Omental fat pad (tissue), 4 donors: Measurements from ENCODE around the gene SKA2. TPM values are rescaled to one million over a fixed set of nuclear protein-coding genes. Genes with fewer than 3 reads are reported as not detected.
A peak's percentile ranks its signal among the peaks of the same experiment; 100 is the strongest.

ENCODE experiments used
- ATAC-seq: fragments of 150-250 bp; one replicate; pipeline ENCODE4 v1.9.1; 2016; ENCODE audit warnings: mild to moderate bottlenecking, moderate library complexity; ENCODE audit not compliant: low FRiP score
- DNase-seq: peaks from one replicate; pipeline ENCODE4 v3.0.0-alpha.2; 2019; ENCODE audit warnings: low spot score
- total RNA-seq, 4 donors: library from RNA; depleted of rRNA; stranded (reverse); fragments of >200 nt; gene quantifications; one replicate each; pipeline ENCODE4 v1.1.0, GENCODE V29; 2016
- TF ChIP-seq, protein P1 (sequence below), 3 donors: fragments of 450-650 bp; IDR thresholded peaks; one replicate each; pipeline ENCODE4 v1.5.1; 2016 to 2017; ENCODE audit warnings: antibody characterized with exemption in 3 of 3, mild to moderate bottlenecking in 3 of 3, moderate library complexity in 2 of 3

SKA2 gene, protein sequence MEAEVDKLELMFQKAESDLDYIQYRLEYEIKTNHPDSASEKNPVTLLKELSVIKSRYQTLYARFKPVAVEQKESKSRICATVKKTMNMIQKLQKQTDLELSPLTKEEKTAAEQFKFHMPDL
- total RNA-seq, result 10 to 100 TPM; 11.8 to 28.4 (median 20.2) TPM

DNA sequence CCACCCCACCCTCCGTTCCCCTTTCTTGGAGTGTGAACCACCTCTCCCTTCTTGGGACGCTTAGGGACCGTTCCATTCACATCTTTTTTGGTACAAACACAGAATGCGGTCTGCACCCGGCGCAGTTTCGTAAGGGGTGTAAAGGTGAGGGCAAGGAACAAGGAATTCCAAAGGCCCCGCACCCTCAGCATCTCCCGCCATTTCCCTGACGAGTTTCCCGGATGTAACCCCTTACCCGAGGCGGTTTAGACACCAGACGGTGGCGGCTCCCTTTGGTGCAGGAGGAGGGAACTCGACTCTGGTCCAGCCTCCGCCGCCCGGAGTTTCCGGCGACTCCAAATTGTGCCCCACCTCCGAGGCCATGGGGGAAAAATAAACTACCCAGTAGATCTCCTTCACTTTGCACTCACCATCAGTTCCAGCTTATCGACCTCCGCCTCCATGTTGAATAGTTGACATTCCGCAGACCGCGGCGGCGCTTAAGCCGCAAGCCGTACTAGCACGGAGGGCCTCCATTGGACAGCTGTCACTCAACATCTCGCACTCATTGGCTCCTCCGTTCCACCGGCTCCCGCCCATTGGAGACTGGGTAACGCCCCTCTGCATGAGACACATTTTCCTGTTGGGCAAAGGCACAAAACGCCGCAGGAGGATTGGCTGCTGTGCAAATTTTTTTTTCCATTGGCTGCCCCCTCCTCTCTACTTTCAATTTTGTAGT is at the start of gene SKA2:
SKA2 (minus strand) TSS at position 466 of the 718 bp plus-strand sequence; CDS start at position 443, 23 bp downstream.
- TF ChIP-seq, protein P1, sequence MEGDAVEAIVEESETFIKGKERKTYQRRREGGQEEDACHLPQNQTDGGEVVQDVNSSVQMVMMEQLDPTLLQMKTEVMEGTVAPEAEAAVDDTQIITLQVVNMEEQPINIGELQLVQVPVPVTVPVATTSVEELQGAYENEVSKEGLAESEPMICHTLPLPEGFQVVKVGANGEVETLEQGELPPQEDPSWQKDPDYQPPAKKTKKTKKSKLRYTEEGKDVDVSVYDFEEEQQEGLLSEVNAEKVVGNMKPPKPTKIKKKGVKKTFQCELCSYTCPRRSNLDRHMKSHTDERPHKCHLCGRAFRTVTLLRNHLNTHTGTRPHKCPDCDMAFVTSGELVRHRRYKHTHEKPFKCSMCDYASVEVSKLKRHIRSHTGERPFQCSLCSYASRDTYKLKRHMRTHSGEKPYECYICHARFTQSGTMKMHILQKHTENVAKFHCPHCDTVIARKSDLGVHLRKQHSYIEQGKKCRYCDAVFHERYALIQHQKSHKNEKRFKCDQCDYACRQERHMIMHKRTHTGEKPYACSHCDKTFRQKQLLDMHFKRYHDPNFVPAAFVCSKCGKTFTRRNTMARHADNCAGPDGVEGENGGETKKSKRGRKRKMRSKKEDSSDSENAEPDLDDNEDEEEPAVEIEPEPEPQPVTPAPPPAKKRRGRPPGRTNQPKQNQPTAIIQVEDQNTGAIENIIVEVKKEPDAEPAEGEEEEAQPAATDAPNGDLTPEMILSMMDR (IDR thresholded peaks at IDR 0.05), result no peak
- peak; percentile 97 for ATAC-seq

DNA sequence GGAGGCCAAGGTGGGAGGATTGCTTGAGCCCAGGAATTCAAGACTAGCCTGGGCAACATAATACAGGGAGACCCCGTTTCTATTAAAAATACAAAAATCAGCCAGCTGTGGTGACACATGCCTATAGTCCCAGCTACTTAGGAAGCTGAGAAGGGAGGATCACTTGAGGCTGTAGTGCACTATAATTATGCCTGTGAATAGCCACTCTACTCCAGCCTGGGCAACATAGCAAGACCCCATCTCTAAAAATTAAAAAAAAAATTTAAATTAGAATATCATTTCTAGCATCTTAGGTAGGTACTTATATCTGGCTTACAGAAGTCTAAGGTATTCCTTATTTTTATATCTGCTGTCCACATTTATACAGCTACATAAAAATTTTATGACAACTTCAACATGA is 47.3 kb upstream of the SKA2 start:
- TF ChIP-seq, protein P1 (IDR thresholded peaks at IDR 0.05), result no peak
- ATAC-seq (no peak), DNase-seq (no peak)

More for the DNA sequence above, at the start of gene SKA2:
- peak; percentile 76 for DNase-seq

DNA sequence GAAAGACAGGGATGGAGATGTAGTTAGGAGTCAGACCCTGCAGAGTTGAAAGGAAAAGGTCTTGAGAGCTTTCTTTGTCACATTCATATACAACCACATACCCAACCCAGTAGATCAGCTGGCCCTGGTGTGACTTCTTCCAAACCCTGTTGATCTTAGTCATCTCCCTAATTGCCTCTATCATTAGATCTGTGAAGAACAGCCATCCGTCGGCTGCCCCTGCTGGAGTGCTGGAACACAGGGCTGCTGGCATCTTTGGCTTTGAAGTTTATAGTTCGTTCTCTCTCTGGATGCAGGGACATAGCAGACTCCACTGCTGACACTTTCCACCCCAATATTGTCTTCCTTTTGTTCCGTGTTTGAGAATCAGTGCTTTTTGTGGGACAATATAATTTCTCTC is 44.4 kb upstream of the SKA2 start:
- DNase-seq, result no peak
- ATAC-seq, result no peak
- TF ChIP-seq, protein P1 (IDR thresholded peaks at IDR 0.05), result no peak

DNA sequence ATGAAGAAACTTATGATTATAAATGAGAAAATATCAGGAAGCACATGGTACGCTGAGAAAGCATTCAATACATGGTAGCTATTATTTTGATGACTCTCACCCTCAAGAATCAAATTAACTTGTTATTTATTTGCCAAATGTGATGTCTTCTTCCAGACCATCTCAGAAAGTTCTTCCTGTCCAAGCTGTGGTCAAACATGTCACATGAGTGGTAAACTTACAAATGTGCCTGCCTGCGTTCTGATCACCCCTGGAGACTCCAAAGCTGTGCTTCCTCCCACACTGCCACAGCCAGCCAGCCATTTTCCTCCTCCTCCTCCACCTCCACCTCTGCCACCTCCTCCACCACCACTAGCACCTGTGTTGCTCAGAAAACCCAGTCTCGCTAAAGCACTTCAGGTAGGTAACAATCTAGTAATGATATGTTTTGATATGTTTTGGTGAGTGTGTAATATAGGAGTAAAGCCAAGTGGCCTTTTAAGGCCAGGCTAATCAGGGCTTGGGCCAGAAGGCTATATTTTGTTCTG is 38.4 kb upstream of the SKA2 start:
- TF ChIP-seq, protein P1 (IDR thresholded peaks at IDR 0.05), result no peak
- ATAC-seq, result no peak
- DNase-seq, result no peak

DNA sequence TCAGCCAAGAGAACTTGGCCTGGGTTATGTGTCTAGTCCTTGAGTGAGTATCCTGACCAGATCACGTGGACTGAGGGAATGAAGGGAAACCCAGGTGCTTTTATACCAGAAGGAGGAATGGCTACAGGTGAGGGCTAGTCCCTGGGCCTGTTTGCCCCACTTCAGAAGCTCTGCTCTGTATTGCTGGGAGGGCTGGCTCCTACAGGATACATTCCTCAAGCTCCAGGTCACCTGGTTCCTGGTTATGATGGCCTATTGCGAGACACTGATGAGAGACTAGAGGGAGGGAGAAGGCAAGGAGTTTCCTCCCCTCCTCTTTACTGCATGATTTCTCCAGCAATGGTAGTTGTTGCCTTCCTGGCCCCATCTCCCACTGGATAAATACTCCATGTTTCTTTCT is 35.8 kb upstream of the SKA2 start:
- ATAC-seq, result no peak
- TF ChIP-seq, protein P1 (IDR thresholded peaks at IDR 0.05), result no peak
- no peak for DNase-seq

DNA sequence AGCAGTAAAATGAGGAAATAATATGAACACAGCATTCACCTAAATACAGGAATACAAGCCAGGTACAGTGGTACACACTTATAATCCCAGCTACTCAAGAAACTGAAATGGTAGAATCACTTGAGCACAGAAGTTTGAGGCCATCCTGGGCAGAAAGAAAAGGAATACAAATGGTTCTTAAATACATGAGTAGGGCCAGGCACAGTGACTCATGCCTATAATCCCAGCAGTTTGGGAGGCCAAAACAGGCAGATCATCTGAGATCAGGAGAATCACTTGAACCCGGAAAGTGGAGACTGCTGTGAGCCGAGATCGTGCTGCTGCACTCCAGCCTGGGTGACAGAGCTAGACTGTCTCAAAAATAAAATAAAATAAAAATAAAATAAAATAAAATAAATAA is 31.9 kb upstream of the SKA2 start:
- ATAC-seq, result no peak
- TF ChIP-seq, protein P1 (IDR thresholded peaks at IDR 0.05), result no peak
- DNase-seq, result no peak

DNA sequence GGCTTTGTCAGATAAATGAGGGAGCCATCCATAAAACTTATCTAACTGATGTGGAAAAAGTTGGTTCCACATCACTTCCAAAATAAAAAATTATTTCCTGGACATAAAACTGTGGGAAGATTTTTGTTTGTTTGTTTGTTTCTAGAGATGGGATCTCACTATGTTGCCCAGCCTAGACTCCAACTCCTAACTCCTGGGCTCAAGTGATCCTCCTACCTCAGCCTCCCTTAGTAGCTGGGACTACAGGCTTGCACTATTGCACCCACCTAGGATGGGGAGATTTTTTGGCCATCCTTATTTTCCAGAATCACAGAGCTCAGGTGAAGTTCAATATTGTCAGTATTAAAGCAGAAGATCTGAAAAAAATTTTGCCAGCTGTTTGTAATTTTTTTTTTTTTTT is 31.0 kb upstream of the SKA2 start:
- DNase-seq (no peak), ATAC-seq (no peak)
- TF ChIP-seq, protein P1 (IDR thresholded peaks at IDR 0.05), result no peak
